Gastrocnemius medialis (tissue), 4 donors: ENCODE results near the gene KCNH8. TPM values are rescaled to one million over a fixed set of nuclear protein-coding genes. Genes with fewer than 3 reads are reported as not detected.

Source experiments
- ATAC-seq, 2 donors: fragments of 150-250 bp; one replicate each; pipeline ENCODE4 v1.9.1; 2016
- DNase-seq, 2 donors: peaks; one replicate each; pipeline ENCODE4 v3.0.0-alpha.2; 2019
- H3K27ac ChIP-seq, 4 donors: fragments of 200-600 bp; sonication (generic); 1 replicate in 1 of 4; 2 replicates in 3 of 4; pipeline ENCODE4 v1.5.1; 2016 to 2018; ENCODE audit warnings: mild to moderate bottlenecking in 2 of 4, moderate library complexity in 1 of 4
- H3K27me3 ChIP-seq, 3 donors: fragments of 200-600 bp; sonication (generic) in 2 of 3; 1 replicate in 1 of 3; 2 replicates in 2 of 3; pipeline versions ENCODE4 v1.5.1 to v1.6.0; 2016 to 2019; ENCODE audit warnings: mild to moderate bottlenecking in 1 of 3, moderate library complexity in 1 of 3
- H3K36me3 ChIP-seq, 2 donors: fragments of 200-600 bp; sonication (generic) in 1 of 2; one replicate each; pipeline ENCODE4 v1.5.1; 2017 to 2018
- H3K4me1 ChIP-seq, 2 donors: fragments of 200-600 bp; sonication (generic) in 1 of 2; one replicate each; pipeline ENCODE4 v1.5.1; 2016 to 2017; ENCODE audit warnings: mild to moderate bottlenecking in 2 of 2
- H3K4me3 ChIP-seq, 4 donors: fragments of 200-600 bp; sonication (generic) in 3 of 4; 1 replicate in 1 of 4; 2 replicates in 3 of 4; pipeline ENCODE4 v1.5.1; 2016 to 2019; ENCODE audit warnings: mild to moderate bottlenecking in 2 of 4
- H3K9me3 ChIP-seq, 3 donors: fragments of 200-600 bp; sonication (generic) in 2 of 3; 1 replicate in 1 of 3; 2 replicates in 2 of 3; pipeline ENCODE4 v1.5.1; 2016 to 2019
- CTCF ChIP-seq, 5 experiments: fragments of 450-650 bp in 3 of 5; fragments of 200-600 bp in 2 of 5; sonication (generic) in 2 of 5; IDR thresholded peaks in 4 of 5; conservative IDR thresholded peaks in 1 of 5; 1 replicate in 4 of 5; 2 replicates in 1 of 5; pipeline ENCODE4 v1.5.1; 2016 to 2019; ENCODE audit warnings: antibody characterized with exemption in 5 of 5, mild to moderate bottlenecking in 3 of 5, moderate library complexity in 3 of 5
- POLR2A ChIP-seq, 2 donors: fragments of 450-650 bp; IDR thresholded peaks; one replicate each; pipeline ENCODE4 v1.6.1; 2017; ENCODE audit warnings: antibody characterized with exemption in 2 of 2, mild to moderate bottlenecking in 2 of 2, moderate library complexity in 2 of 2
- in situ Hi-C, 4 donors: fragments of 200-750 bp; cut with MboI; loops; one replicate each; pipeline versions ENCODE4 v1.15.0 to v1.8.0; 2017; ENCODE audit warnings: low sequenced_read_pairs in 4 of 4
- intact Hi-C: fragments of 100-400 bp; cut with DNase I; formaldehyde crosslinking; loops from one replicate; pipeline ENCODE4 v1.15.1; 2023; ENCODE audit warnings: low total_unique reads
- total RNA-seq, 4 donors: library from RNA; depleted of rRNA; stranded (reverse); fragments of >200 nt; gene quantifications; one replicate each; pipeline versions ENCODE4 v1.1.0 to v1.2.3, GENCODE V29; 2016

The KCNH8 gene
- total RNA-seq, 4 donors from 2014 or later = not detected

- Histone ChIP-seq H3K4me1 (no peaks in the 10 kb centered on the region), H3K4me3 (no peak overlapping the region), H3K36me3 (no peaks in the 10 kb centered on the region), H3K9me3 (no peaks in the 10 kb centered on the region), H3K27me3 (no peaks in the 10 kb centered on the region), H3K27ac (no peak overlapping the region)
- ATAC-seq (no peak), DNase-seq (no peak)
- intact Hi-C loops (no loop called here), in situ Hi-C loops (no loop called here)
- TF ChIP-seq CTCF (IDR thresholded peaks at IDR 0.05 in 4 of 5, conservative IDR thresholded peaks at IDR 0.05 in 1 of 5) (no peak), POLR2A (IDR thresholded peaks at IDR 0.05) (no peak)
These were observed 58.2 kb downstream of the KCNH8 start for GRCh38 chr3:19206540-19206939.

- Histone ChIP-seq H3K9me3 (no peaks in the 10 kb centered on the region), H3K4me1 (no peaks in the 10 kb centered on the region), H3K27me3 (no peaks in the 10 kb centered on the region), H3K36me3 (no peaks in the 10 kb centered on the region), H3K4me3 (no peak overlapping the region), H3K27ac (no peak overlapping the region)
- TF ChIP-seq POLR2A (IDR thresholded peaks at IDR 0.05) (no peak), CTCF (IDR thresholded peaks at IDR 0.05 in 4 of 5, conservative IDR thresholded peaks at IDR 0.05 in 1 of 5) (no peak)
- no peak for ATAC-seq
- in situ Hi-C loops (no loop called here), intact Hi-C loops (no loop called here)
- DNase-seq = no peak
These were observed 65.4 kb downstream of the KCNH8 start for GRCh38 chr3:19213603-19214220.

- in situ Hi-C loops (no loop called here), intact Hi-C loops (no loop called here)
- Histone ChIP-seq H3K36me3 (no peaks in the 10 kb centered on the region), H3K4me3 (no peak overlapping the region), H3K4me1 (no peaks in the 10 kb centered on the region), H3K9me3 (no peaks in the 10 kb centered on the region), H3K27me3 (no peaks in the 10 kb centered on the region), H3K27ac (no peak overlapping the region)
- TF ChIP-seq POLR2A (IDR thresholded peaks at IDR 0.05) (no peak), CTCF (IDR thresholded peaks at IDR 0.05 in 4 of 5, conservative IDR thresholded peaks at IDR 0.05 in 1 of 5) (no peak)
- DNase-seq (no peak), ATAC-seq (no peak)
These were observed 67.1 kb downstream of the KCNH8 start for GRCh38 chr3:19215427-19215826.

GRCh38 chr3:19216669-19217337, 68.5 kb downstream of the KCNH8 start:
- no peaks in the 10 kb centered on the region for H3K4me1 ChIP-seq
- no peak overlapping the region for H3K27ac ChIP-seq
- H3K36me3 ChIP-seq = no peaks in the 10 kb centered on the region
- H3K4me3 ChIP-seq = no peak overlapping the region
- intact Hi-C loops (no loop called here), in situ Hi-C loops (no loop called here)
- peak in 1 of 2 donors; percentile 32 for DNase-seq
- no peaks in the 10 kb centered on the region for H3K27me3 ChIP-seq
- ATAC-seq = no peak
- no peak for TF ChIP-seq POLR2A (IDR thresholded peaks at IDR 0.05)
- no peak for TF ChIP-seq CTCF (IDR thresholded peaks at IDR 0.05 in 4 of 5, conservative IDR thresholded peaks at IDR 0.05 in 1 of 5)
- no peaks in the 10 kb centered on the region for H3K9me3 ChIP-seq
